GM23338 (cell line): ENCODE data around the gene FAAP100. TPM values are rescaled to one million over a fixed set of nuclear protein-coding genes. Genes with fewer than 3 reads are reported as not detected.

Source experiments
- ATAC-seq: fragments of 200-7000 bp; cut with Tn5 transposase; 3 replicates; pipeline ENCODE4 v1.9.1; 2020
- DNase-seq: peaks from one replicate; pipeline ENCODE4 v3.0.0-alpha.2; 2015; ENCODE audit warnings: low spot score
- H2AFZ ChIP-seq: fragments of 200-600 bp; sonication (generic); 2 replicates; pipeline ENCODE4 v1.8.0; 2016; ENCODE audit warnings: antibody characterized with exemption, mild to moderate bottlenecking, moderate library complexity
- H3F3A ChIP-seq: fragments of 200-600 bp; sonication (generic); replicated peaks from 2 replicates; pipeline ENCODE4 v1.8.0; 2017; ENCODE audit warnings: antibody characterized with exemption, mixed run types, low read depth
- H3K27ac ChIP-seq: fragments of 200-600 bp; sonication (generic); 2 replicates; pipeline ENCODE4 v1.6.1; 2016; ENCODE audit warnings: low read depth
- H3K27me3 ChIP-seq: fragments of 200-600 bp; sonication (generic); 2 replicates; pipeline ENCODE4 v1.8.0; 2016; ENCODE audit warnings: mild to moderate bottlenecking, mixed run types, moderate library complexity; ENCODE audit not compliant: insufficient read depth
- H3K36me3 ChIP-seq: fragments of 200-600 bp; sonication (generic); 2 replicates; pipeline ENCODE4 v1.8.0; 2016; ENCODE audit warnings: mild to moderate bottlenecking; ENCODE audit not compliant: insufficient read depth
- H3K4me1 ChIP-seq: fragments of 200-600 bp; sonication (generic); 2 replicates; pipeline ENCODE4 v1.8.0; 2016; ENCODE audit warnings: mild to moderate bottlenecking, moderate library complexity; ENCODE audit not compliant: insufficient read depth
- H3K4me2 ChIP-seq: fragments of 200-600 bp; sonication (generic); 2 replicates; pipeline ENCODE4 v1.7.1; 2017; ENCODE audit warnings: mixed run types
- H3K4me3 ChIP-seq: fragments of 200-600 bp; sonication (generic); 2 replicates; pipeline ENCODE4 v1.6.1; 2016; ENCODE audit warnings: mixed run types
- H3K79me2 ChIP-seq: fragments of 200-600 bp; sonication (generic); replicated peaks from 2 replicates; pipeline ENCODE4 v1.8.0; 2017; ENCODE audit warnings: mild to moderate bottlenecking; ENCODE audit not compliant: insufficient read depth
- H3K9me2 ChIP-seq: fragments of 200-600 bp; sonication (generic); 2 replicates; pipeline ENCODE4 v1.8.0; 2017; ENCODE audit not compliant: insufficient read depth
- H4K20me1 ChIP-seq: fragments of 200-600 bp; sonication (generic); replicated peaks from 2 replicates; pipeline ENCODE4 v1.8.0; 2017; ENCODE audit warnings: mild to moderate bottlenecking; ENCODE audit not compliant: insufficient read depth
- H3K27ac Mint-ChIP-seq: 2 replicates; pipeline ENCODE4 v1.8.0; 2020; ENCODE audit warnings: inconsistent platforms, mild to moderate bottlenecking, moderate library complexity, mixed read lengths
- H3K27me3 Mint-ChIP-seq: 3 replicates; pipeline ENCODE4 v1.8.0; 2022; ENCODE audit warnings: low read depth, mild to moderate bottlenecking, moderate library complexity, mixed read lengths, inconsistent platforms; ENCODE audit not compliant: insufficient read depth, poor library complexity
- H3K36me3 Mint-ChIP-seq: 3 replicates; pipeline ENCODE4 v1.8.0; 2021; ENCODE audit warnings: low read depth, mild to moderate bottlenecking, inconsistent platforms, moderate library complexity, mixed read lengths
- H3K4me1 Mint-ChIP-seq: 3 replicates; pipeline ENCODE4 v1.8.0; 2020; ENCODE audit warnings: mild to moderate bottlenecking, inconsistent platforms, mixed read lengths
- H3K4me3 Mint-ChIP-seq: 3 replicates; pipeline ENCODE4 v1.8.0; 2021; ENCODE audit warnings: moderate library complexity, mild to moderate bottlenecking, inconsistent platforms, mixed read lengths
- H3K9me3 Mint-ChIP-seq: 3 replicates; pipeline ENCODE4 v1.8.0; 2020; ENCODE audit warnings: moderate library complexity, mild to moderate bottlenecking, inconsistent platforms, mixed read lengths
- CREB1 ChIP-seq: fragments of 250-450 bp; sonication (Bioruptor Pico); IDR thresholded peaks from 2 replicates; pipeline ENCODE4 v1.5.0; 2020; ENCODE audit warnings: low read depth, mild to moderate bottlenecking, moderate library complexity
- polyA plus RNA-seq: library from polyadenylated mRNA; unstranded; fragments of >200 nt; fragmentation: Nextera tagmentation; extraction: Ambion mirVana; gene quantifications from 2 replicates; pipeline ENCODE4 v1.2.1, GENCODE V29; 2016
- total RNA-seq: library from RNA; depleted of rRNA; stranded (reverse); fragments of >200 nt; shearing (Covaris generic); gene quantifications from 2 replicates; pipeline ENCODE4 v1.2.3, GENCODE V29; 2014
- TF ChIP-seq, protein P1 (sequence below): fragments of 250-450 bp; sonication (Bioruptor Pico); IDR thresholded peaks from 2 replicates; pipeline ENCODE4 v1.5.0; 2020; ENCODE audit warnings: mild to moderate bottlenecking, moderate library complexity

FAAP100 gene
- total and polyA plus RNA-seq, 2 experiments from 2014 or later, result 16.0 to 50.5 TPM

DNA sequence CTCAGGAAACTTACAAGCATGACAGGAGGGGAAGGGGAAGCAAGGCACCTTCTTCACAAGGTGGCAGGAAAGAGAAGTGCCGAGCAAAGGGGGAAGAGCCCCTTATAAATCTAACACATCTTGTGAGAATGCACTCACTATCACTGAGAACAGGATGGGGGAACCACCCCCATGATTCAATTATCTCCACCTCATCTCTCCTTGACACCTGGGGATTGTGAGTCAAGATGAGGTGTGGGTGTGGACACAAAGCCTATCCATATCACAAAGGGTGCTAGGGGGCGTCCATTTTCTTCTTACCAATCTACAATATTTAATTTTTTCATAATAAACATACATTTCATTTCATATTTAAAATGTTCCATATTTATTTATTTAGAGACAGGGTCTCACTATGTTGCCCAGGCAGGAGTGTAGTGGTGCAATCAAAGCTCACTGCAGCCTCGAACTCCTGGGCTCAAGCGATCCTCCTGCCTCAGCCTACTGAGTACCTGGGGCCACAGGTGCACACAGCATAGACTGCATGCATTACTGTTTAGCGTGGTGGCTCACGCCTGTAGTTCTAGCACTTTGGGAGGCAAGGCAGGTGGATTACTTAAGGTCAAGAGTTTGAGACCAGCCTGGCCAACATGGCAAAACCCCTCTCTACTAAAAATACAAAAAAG lies 26.5 kb upstream of the FAAP100 start (continued):
- TF ChIP-seq, protein P1, sequence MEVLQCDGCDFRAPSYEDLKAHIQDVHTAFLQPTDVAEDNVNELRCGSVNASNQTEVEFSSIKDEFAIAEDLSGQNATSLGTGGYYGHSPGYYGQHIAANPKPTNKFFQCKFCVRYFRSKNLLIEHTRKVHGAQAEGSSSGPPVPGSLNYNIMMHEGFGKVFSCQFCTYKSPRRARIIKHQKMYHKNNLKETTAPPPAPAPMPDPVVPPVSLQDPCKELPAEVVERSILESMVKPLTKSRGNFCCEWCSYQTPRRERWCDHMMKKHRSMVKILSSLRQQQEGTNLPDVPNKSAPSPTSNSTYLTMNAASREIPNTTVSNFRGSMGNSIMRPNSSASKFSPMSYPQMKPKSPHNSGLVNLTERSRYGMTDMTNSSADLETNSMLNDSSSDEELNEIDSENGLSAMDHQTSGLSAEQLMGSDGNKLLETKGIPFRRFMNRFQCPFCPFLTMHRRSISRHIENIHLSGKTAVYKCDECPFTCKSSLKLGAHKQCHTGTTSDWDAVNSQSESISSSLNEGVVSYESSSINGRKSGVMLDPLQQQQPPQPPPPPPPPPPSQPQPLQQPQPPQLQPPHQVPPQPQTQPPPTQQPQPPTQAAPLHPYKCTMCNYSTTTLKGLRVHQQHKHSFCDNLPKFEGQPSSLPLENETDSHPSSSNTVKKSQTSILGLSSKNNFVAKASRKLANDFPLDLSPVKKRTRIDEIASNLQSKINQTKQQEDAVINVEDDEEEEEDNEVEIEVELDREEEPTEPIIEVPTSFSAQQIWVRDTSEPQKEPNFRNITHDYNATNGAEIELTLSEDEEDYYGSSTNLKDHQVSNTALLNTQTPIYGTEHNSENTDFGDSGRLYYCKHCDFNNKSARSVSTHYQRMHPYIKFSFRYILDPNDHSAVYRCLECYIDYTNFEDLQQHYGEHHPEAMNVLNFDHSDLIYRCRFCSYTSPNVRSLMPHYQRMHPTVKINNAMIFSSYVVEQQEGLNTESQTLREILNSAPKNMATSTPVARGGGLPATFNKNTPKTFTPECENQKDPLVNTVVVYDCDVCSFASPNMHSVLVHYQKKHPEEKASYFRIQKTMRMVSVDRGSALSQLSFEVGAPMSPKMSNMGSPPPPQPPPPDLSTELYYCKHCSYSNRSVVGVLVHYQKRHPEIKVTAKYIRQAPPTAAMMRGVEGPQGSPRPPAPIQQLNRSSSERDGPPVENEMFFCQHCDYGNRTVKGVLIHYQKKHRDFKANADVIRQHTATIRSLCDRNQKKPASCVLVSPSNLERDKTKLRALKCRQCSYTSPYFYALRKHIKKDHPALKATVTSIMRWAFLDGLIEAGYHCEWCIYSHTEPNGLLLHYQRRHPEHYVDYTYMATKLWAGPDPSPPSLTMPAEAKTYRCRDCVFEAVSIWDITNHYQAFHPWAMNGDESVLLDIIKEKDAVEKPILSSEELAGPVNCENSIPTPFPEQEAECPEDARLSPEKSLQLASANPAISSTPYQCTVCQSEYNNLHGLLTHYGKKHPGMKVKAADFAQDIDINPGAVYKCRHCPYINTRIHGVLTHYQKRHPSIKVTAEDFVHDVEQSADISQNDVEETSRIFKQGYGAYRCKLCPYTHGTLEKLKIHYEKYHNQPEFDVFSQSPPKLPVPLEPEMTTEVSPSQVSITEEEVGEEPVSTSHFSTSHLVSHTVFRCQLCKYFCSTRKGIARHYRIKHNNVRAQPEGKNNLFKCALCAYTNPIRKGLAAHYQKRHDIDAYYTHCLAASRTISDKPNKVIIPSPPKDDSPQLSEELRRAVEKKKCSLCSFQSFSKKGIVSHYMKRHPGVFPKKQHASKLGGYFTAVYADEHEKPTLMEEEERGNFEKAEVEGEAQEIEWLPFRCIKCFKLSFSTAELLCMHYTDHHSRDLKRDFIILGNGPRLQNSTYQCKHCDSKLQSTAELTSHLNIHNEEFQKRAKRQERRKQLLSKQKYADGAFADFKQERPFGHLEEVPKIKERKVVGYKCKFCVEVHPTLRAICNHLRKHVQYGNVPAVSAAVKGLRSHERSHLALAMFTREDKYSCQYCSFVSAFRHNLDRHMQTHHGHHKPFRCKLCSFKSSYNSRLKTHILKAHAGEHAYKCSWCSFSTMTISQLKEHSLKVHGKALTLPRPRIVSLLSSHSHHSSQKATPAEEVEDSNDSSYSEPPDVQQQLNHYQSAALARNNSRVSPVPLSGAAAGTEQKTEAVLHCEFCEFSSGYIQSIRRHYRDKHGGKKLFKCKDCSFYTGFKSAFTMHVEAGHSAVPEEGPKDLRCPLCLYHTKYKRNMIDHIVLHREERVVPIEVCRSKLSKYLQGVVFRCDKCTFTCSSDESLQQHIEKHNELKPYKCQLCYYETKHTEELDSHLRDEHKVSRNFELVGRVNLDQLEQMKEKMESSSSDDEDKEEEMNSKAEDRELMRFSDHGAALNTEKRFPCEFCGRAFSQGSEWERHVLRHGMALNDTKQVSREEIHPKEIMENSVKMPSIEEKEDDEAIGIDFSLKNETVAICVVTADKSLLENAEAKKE, result no peak
- TF ChIP-seq CREB1 (CRISPR knock-in tag), result no peak

DNA sequence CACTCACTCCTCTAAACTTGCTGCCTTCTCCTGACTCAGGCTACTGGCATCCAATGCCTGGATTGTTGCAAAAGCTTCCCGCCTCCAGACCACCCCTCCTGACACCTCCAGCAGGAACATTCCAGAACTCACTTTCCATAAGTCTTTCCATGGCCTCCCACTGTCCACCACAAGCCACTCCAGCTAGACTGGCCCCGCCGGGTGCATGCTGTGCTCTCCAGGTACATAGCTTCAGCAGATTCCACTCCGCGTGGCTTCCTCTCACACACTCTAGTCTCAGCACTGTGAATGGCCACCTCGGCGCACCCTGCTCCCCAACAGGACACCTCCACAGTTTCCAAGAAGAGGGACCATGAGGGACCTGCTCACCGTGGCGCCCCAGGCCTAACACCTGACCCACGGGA lies 25.9 kb upstream of the FAAP100 start:
- no peak for TF ChIP-seq CREB1 (CRISPR knock-in tag)
- DNase-seq (no peak), ATAC-seq (no peak)
- no peak overlapping the region for H3K27ac ChIP-seq
- no peak overlapping the region for H3K4me3 ChIP-seq
- H3K79me2 ChIP-seq, result peaks cover 5% of the 10 kb centered on the region
- no peaks in the 10 kb centered on the region; the same call in 2 of the 3 replicates for H3K9me3 Mint-ChIP-seq
- peaks cover 5% of the 10 kb centered on the region for H3K27me3 Mint-ChIP-seq
- H3F3A ChIP-seq, result no peaks in the 10 kb centered on the region
- H3K4me2 ChIP-seq, result no peak overlapping the region
- H3K4me1 Mint-ChIP-seq, result no peaks in the 10 kb centered on the region; the same call in 2 of the 3 replicates
- no peaks in the 10 kb centered on the region for H3K27me3 ChIP-seq
- H3K27ac Mint-ChIP-seq, result peak overlapping the region; percentile 51; the same call in 1 of the 2 replicates
- H3K36me3 ChIP-seq, result peaks cover 11% of the 10 kb centered on the region; the same call in 1 of the 2 replicates
- H3K4me3 Mint-ChIP-seq, result no peak overlapping the region; the same call in 2 of the 3 replicates
- H4K20me1 ChIP-seq, result peaks cover 28% of the 10 kb centered on the region
- H3K36me3 Mint-ChIP-seq, result peaks cover 52% of the 10 kb centered on the region
- no peaks in the 10 kb centered on the region for H3K4me1 ChIP-seq
- H2AFZ ChIP-seq, result no peak overlapping the region
- H3K9me2 ChIP-seq, result no peaks in the 10 kb centered on the region
